Endothelial cell of umbilical vein (primary cell): ENCODE measurements around the gene TTLL10.

Source experiments
- CTCF ChIP-seq, 2 donors: IDR thresholded peaks; 1 replicate in 1 of 2; 2 replicates in 1 of 2; pipeline ENCODE4 v1.5.1; 2011; ENCODE audit warnings: low read length in 2 of 2, mild to moderate bottlenecking in 2 of 2, moderate library complexity in 2 of 2, control low read depth in 1 of 2, inconsistent platforms in 1 of 2, low read depth in 1 of 2; ENCODE audit not compliant: insufficient read depth in 1 of 2; ENCODE audit errors: extremely low read depth in 1 of 2
- MYC ChIP-seq: IDR thresholded peaks from one replicate; pipeline ENCODE4 v1.6.1; 2011; ENCODE audit warnings: mild to moderate bottlenecking, low read depth, low read length
- POLR2A ChIP-seq: IDR thresholded peaks from 2 replicates; pipeline ENCODE4 v1.6.1; 2012; ENCODE audit warnings: low read depth, mild to moderate bottlenecking, control low read depth, low read length
- POLR2AphosphoS5 ChIP-seq: IDR thresholded peaks from 2 replicates; pipeline ENCODE4 v1.6.1; 2012; ENCODE audit warnings: low read depth, mild to moderate bottlenecking, control low read depth, low read length, moderate library complexity; ENCODE audit not compliant: insufficient read depth

GRCh38 chr1:1219341-1219740, 45.7 kb downstream of the TTLL10 start:
- TF ChIP-seq POLR2AphosphoS5 (no peak), CTCF (IDR thresholded peaks at IDR 0.05; ENCODE audit: extremely low read depth in 1 of 2, insufficient read depth in 1 of 2, low read depth in 1 of 2, low read length in 2 of 2) (no peak), POLR2A (no peak), MYC (no peak)
